ENCODE measurements around the gene MYLK4.
A peak's percentile ranks its signal among the peaks of the same experiment; 100 is the strongest.

Gene MYLK4

GRCh38 chr6:2732503-2733089, 18.1 kb downstream of the MYLK4 start:
- no peak for DNase-seq

- DNase-seq = no peak
Observed at GRCh38 chr6:2731281-2731909, 19.3 kb downstream of the MYLK4 start.

GRCh38 chr6:2730353-2731107, 20.2 kb downstream of the MYLK4 start:
- no peak for DNase-seq

- no peak for DNase-seq
Observed at GRCh38 chr6:2729921-2730320, 20.8 kb downstream of the MYLK4 start.

GRCh38 chr6:2725999-2726567, 24.6 kb downstream of the MYLK4 start:
- DNase-seq = no peak

- DNase-seq = no peak
Observed at GRCh38 chr6:2725364-2725988, 25.2 kb downstream of the MYLK4 start.

GRCh38 chr6:2721219-2721618, 29.5 kb downstream of the MYLK4 start:
- DNase-seq = no peak

GRCh38 chr6:2719093-2719455, 31.6 kb downstream of the MYLK4 start:
- no peak for DNase-seq

- DNase-seq = no peak
Observed at GRCh38 chr6:2718334-2719092, 32.2 kb downstream of the MYLK4 start.

GRCh38 chr6:2716936-2717700, 33.6 kb downstream of the MYLK4 start:
- no peak for DNase-seq

GRCh38 chr6:2715737-2716136, 35.0 kb downstream of the MYLK4 start:
- DNase-seq = no peak

- DNase-seq = peak; percentile 76
Observed at GRCh38 chr6:2714111-2714895, 36.4 kb downstream of the MYLK4 start.

GRCh38 chr6:2713473-2714110, 37.1 kb downstream of the MYLK4 start:
- no peak for DNase-seq

- no peak for DNase-seq
Observed at GRCh38 chr6:2712102-2712501, 38.6 kb downstream of the MYLK4 start.

GRCh38 chr6:2710412-2710811, 40.3 kb downstream of the MYLK4 start:
- DNase-seq = no peak

- no peak for DNase-seq
Observed at GRCh38 chr6:2708456-2708855, 42.3 kb downstream of the MYLK4 start.

- DNase-seq = peak; percentile 85
Observed at GRCh38 chr6:2706558-2706957, 44.2 kb downstream of the MYLK4 start.

- no peak for DNase-seq
Observed at GRCh38 chr6:2705256-2705655, 45.5 kb downstream of the MYLK4 start.

GRCh38 chr6:2697291-2697690, 53.4 kb downstream of the MYLK4 start:
- DNase-seq = no peak

- peak; percentile 11 for DNase-seq
Observed at GRCh38 chr6:2695454-2696095, 55.1 kb downstream of the MYLK4 start.

Measured in DMS 273 treated with DMSO at 0.1 percent for 48 hours (cell line).